ENCODE data around the gene IQSEC3. TPM values are rescaled to one million over a fixed set of nuclear protein-coding genes. Genes with fewer than 3 reads are reported as not detected.

Gene IQSEC3
- total RNA-seq, 1 donor from 2014 or later, result 1.3 TPM

DNA sequence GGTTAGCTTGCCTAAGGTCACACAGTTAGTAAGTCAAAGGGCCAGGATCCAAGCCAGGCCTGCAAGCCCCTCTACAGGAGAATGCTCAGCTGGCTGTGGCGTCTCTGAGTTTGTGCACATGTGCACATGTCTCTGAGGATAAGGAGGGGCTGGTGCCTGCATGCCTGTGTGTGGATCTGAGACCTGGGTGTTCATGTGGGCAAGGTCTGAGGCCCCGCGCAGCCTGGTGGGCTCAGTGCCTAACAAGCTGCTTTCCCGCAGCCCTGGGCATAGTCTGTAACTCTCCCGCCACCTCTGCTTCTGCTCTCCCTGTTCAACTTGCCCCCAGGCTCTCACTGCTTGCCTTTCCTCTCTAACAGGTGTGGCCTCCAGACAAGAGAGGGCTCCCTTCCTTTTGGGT, 151.7 kb downstream of the IQSEC3 start:
- H3K4me3 ChIP-seq (ENCODE audit: low read depth, low read length), result no peak overlapping the region
- DNase-seq (ENCODE audit: low read depth), result no peak
- TF ChIP-seq, protein P1, sequence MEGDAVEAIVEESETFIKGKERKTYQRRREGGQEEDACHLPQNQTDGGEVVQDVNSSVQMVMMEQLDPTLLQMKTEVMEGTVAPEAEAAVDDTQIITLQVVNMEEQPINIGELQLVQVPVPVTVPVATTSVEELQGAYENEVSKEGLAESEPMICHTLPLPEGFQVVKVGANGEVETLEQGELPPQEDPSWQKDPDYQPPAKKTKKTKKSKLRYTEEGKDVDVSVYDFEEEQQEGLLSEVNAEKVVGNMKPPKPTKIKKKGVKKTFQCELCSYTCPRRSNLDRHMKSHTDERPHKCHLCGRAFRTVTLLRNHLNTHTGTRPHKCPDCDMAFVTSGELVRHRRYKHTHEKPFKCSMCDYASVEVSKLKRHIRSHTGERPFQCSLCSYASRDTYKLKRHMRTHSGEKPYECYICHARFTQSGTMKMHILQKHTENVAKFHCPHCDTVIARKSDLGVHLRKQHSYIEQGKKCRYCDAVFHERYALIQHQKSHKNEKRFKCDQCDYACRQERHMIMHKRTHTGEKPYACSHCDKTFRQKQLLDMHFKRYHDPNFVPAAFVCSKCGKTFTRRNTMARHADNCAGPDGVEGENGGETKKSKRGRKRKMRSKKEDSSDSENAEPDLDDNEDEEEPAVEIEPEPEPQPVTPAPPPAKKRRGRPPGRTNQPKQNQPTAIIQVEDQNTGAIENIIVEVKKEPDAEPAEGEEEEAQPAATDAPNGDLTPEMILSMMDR (conservative IDR thresholded peaks at IDR 0.05; ENCODE audit: low read depth, low read length), result no peak

DNA sequence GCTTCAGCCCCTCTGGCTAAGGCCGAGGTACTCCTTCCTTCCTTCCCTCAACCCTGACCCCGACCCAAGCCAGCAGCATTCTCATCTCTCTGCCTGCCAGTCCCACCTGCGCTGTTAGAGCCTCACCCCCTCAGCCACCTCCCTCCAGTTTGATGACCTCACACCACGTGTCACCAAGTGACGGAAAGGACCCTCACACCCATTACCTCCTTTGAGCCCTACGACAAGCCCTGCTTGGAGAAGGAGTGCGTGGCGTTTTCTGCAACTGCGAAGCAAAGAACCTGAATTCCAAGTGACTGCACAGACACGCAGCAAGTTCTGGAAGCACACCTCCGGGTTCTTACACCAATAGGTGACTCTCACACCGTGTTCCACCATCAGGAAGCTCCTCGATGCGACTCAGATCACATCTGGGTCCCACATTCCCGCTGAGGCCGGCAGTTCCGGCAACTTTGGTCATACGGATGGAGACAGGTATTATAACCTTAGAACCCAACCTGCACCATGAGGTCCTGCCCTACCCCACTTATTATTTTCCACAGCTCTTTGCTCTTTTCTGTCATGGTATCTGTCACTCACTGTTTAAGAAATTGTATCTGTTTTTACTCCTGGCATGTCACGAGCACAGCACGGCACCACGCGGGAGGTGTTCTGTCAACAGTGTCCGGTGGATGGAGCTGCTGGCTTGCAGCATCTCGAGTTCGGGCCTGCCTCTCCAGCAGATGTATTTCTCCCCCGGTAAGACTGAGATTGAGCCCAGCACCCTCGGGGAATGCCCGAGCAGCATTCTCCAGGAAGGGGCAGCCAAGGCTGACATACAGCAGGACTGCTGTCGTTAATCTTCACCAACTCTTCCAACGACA, 152.4 kb downstream of the IQSEC3 start:
- DNase-seq (ENCODE audit: low read depth), result no peak
- no peak overlapping the region for H3K4me3 ChIP-seq (ENCODE audit: low read depth, low read length)
- TF ChIP-seq, protein P1 (conservative IDR thresholded peaks at IDR 0.05; ENCODE audit: low read depth, low read length), result no peak

DNA sequence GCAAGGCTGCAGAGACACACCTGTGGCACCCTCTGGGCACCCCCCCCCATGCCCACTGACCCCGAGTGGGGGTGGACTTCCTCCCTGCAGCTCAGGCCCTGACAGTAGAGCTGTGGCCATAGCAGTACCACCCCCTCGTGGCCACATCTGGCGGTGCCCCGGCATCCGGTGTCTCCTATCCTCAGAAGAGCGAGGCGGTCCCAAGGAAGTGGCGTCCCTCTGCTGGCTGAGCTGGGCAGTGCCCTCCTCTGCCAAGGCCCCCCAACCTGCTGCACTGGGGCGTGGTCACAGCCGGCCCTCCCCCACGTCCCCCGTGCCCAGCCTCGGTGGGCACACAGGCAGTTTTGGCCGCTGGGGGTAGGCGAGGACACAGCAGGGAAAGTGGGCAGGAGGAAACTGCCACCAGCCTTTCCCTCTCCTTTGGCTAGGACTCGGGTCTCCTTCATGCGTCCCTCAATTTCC, 153.4 kb downstream of the IQSEC3 start:
- DNase-seq (ENCODE audit: low read depth), result no peak
- H3K4me3 ChIP-seq (ENCODE audit: low read depth, low read length), result no peak overlapping the region
- TF ChIP-seq, protein P1 (conservative IDR thresholded peaks at IDR 0.05; ENCODE audit: low read depth, low read length), result peak; percentile 98

DNA sequence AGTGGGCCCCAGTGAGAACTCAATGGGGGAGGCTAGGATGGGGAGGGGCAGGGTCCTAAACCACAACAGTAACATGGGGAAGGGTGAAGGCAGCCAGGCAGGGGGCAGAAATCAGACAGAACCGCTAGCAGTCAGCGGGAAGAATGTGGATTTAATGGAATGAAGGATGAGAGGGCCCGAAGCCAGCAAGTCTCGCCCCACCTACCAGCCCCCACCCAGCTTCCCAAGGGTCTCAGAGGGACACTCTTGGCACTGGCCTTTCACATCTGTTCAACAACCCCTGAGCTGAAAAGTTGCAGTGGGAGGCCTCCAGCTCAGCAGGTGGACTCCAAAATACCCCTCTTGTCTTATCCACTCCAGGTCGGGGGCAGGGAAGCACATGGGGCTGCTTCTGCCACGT, 153.9 kb downstream of the IQSEC3 start:
- no peak overlapping the region for H3K4me3 ChIP-seq (ENCODE audit: low read depth, low read length)
- DNase-seq (ENCODE audit: low read depth), result no peak
- TF ChIP-seq, protein P1 (conservative IDR thresholded peaks at IDR 0.05; ENCODE audit: low read depth, low read length), result no peak

DNA sequence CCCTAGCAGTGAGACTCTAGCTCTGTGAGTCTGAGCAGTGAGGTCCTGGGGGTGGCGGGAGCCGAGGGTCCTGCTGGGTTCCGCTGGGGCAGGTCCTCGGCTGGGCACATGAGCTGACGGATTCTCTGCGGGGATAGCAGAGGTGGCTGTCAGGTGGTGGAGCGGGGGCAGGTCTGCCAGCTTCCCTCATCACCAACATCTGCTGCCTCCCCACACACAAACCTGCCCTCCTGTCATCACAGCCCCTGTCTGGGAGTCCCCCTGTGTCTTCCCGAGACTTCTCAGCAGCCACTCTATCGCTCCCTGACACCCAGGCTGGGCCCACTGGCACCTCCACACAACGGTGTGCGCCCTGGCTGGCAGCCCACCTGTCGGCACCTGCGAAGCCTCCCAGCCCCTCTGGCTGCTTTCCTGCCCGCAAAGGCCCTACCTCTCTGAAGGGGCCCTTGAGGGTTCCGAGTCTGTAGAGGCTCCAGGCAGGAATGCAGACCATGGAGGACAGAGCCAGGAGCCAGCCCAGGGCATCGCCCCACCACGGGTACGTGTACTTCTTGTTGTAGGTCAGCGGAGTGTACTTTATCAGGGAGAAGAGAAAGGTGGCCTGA, 154.5 kb downstream of the IQSEC3 start:
- H3K4me3 ChIP-seq (ENCODE audit: low read depth, low read length), result no peak overlapping the region
- TF ChIP-seq, protein P1 (conservative IDR thresholded peaks at IDR 0.05; ENCODE audit: low read depth, low read length), result no peak
- DNase-seq (ENCODE audit: low read depth), result no peak

DNA sequence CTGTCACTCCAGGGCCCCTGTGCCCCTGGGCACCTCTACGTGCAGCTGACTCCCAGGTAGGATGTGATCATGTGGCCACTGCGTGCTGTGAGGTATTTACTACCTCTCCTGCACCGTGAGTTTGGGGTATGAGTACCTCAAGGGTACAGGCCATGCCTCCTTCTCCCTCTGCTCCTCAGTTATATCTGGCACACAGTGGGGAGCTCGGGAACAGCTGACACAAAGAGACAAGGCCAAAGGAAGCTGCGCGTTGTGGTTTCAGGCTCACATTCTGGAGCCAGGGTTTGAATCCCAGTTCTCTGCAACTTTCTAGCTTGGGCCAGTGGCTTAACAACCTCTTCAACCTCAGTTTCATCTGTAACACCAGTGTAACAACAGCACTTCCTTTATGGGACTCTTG, 155.2 kb downstream of the IQSEC3 start:
- TF ChIP-seq, protein P1 (conservative IDR thresholded peaks at IDR 0.05; ENCODE audit: low read depth, low read length), result no peak
- no peak for DNase-seq (ENCODE audit: low read depth)
- no peak overlapping the region for H3K4me3 ChIP-seq (ENCODE audit: low read depth, low read length)

Data from epithelial cell of proximal tubule (primary cell).